GM21367 (cell line): ENCODE measurements around the gene KIF26B.
"Not testable (repeated sequence)": the region's sequence is repeated elsewhere in the genome, so short reads cannot be mapped to it uniquely, and the experiment has no call there.

Source experiments
- ATAC-seq: cut with Tn5 transposase; IDR thresholded peaks from one replicate; pipeline ENCODE4 v1.9.1; 2021; ENCODE audit not compliant: unreplicated experiment

The KIF26B gene

GRCh38 chr1:245313576-245313975, 158.8 kb downstream of the KIF26B start:
- ATAC-seq: no peak

GRCh38 chr1:245316784-245317183, 162.0 kb downstream of the KIF26B start:
- no peak for ATAC-seq

- ATAC-seq: no peak
Observed at GRCh38 chr1:245317217-245317616, 162.4 kb downstream of the KIF26B start.

GRCh38 chr1:245319094-245319493, 164.3 kb downstream of the KIF26B start:
- no peak for ATAC-seq

GRCh38 chr1:245322673-245323072, 167.9 kb downstream of the KIF26B start:
- no peak for ATAC-seq

- ATAC-seq: not testable (repeated sequence)
Observed at GRCh38 chr1:245323765-245324164, 169.0 kb downstream of the KIF26B start.

- ATAC-seq: no peak
Observed at GRCh38 chr1:245325922-245326795, 171.4 kb downstream of the KIF26B start.

- ATAC-seq: no peak
Observed at GRCh38 chr1:245327360-245327759, 172.6 kb downstream of the KIF26B start.

GRCh38 chr1:245327842-245328241, 173.1 kb downstream of the KIF26B start:
- no peak for ATAC-seq

GRCh38 chr1:245330951-245331350, 176.2 kb downstream of the KIF26B start:
- ATAC-seq: no peak

GRCh38 chr1:245332085-245332484, 177.3 kb downstream of the KIF26B start:
- ATAC-seq: no peak

- ATAC-seq: no peak
Observed at GRCh38 chr1:245332513-245332912, 177.7 kb downstream of the KIF26B start.

GRCh38 chr1:245334235-245334634, 179.4 kb downstream of the KIF26B start:
- ATAC-seq: no peak

GRCh38 chr1:245334827-245335490, 180.2 kb downstream of the KIF26B start:
- ATAC-seq: no peak

GRCh38 chr1:245335684-245336083, 180.9 kb downstream of the KIF26B start:
- not testable (repeated sequence) for ATAC-seq

- no peak for ATAC-seq
Observed at GRCh38 chr1:245336149-245336983, 181.6 kb downstream of the KIF26B start.

- ATAC-seq: not testable (repeated sequence)
Observed at GRCh38 chr1:245336984-245337355, 182.2 kb downstream of the KIF26B start.

GRCh38 chr1:245337829-245338484, 183.2 kb downstream of the KIF26B start:
- no peak for ATAC-seq

- ATAC-seq: no peak
Observed at GRCh38 chr1:245338485-245338877, 183.7 kb downstream of the KIF26B start.

GRCh38 chr1:245341743-245342142, 187.0 kb downstream of the KIF26B start:
- no peak for ATAC-seq
